Ishikawa (cell line): ENCODE results near the gene SPG11.

Experiments used
- CEBPB ChIP-seq: IDR thresholded peaks from 2 replicates; pipeline ENCODE4 v1.6.1; 2012
- CREB1 ChIP-seq: IDR thresholded peaks from 2 replicates; pipeline ENCODE4 v1.6.1; 2012; ENCODE audit warnings: low read depth
- EGR1 ChIP-seq: IDR thresholded peaks from 2 replicates; pipeline ENCODE4 v1.6.1; 2012
- EP300 ChIP-seq: IDR thresholded peaks from 2 replicates; pipeline ENCODE4 v1.6.1; 2012; ENCODE audit warnings: borderline replicate concordance
- FOXM1 ChIP-seq: IDR thresholded peaks from 2 replicates; pipeline ENCODE4 v1.6.1; 2012; ENCODE audit warnings: low read depth, borderline replicate concordance
- NFIC ChIP-seq: IDR thresholded peaks from 2 replicates; pipeline ENCODE4 v1.6.1; 2012
- RAD21 ChIP-seq: IDR thresholded peaks from 2 replicates; pipeline ENCODE4 v1.6.1; 2012; ENCODE audit warnings: low read depth
- TAF1 ChIP-seq: IDR thresholded peaks from 2 replicates; pipeline ENCODE4 v1.6.1; 2012; ENCODE audit warnings: low read depth, mild to moderate bottlenecking
- TCF12 ChIP-seq: IDR thresholded peaks from 2 replicates; pipeline ENCODE4 v1.6.1; 2012; ENCODE audit warnings: low read depth
- TEAD4 ChIP-seq: IDR thresholded peaks from 2 replicates; pipeline ENCODE4 v1.6.1; 2012
- YY1 ChIP-seq: IDR thresholded peaks from 2 replicates; pipeline ENCODE4 v1.6.1; 2012; ENCODE audit warnings: low read depth
- ZBTB7A ChIP-seq: IDR thresholded peaks from 2 replicates; pipeline ENCODE4 v1.6.1; 2012; ENCODE audit warnings: low read depth
- TF ChIP-seq, protein P1 (sequence below): IDR thresholded peaks from 2 replicates; pipeline ENCODE4 v1.6.1; 2012
- TF ChIP-seq, protein P2 (sequence below): IDR thresholded peaks from 2 replicates; pipeline ENCODE4 v1.6.1; 2012
- TF ChIP-seq, protein P3 (sequence below): IDR thresholded peaks from 2 replicates; pipeline ENCODE4 v1.6.1; 2012; ENCODE audit warnings: low read depth, mild to moderate bottlenecking

SPG11 gene

DNA sequence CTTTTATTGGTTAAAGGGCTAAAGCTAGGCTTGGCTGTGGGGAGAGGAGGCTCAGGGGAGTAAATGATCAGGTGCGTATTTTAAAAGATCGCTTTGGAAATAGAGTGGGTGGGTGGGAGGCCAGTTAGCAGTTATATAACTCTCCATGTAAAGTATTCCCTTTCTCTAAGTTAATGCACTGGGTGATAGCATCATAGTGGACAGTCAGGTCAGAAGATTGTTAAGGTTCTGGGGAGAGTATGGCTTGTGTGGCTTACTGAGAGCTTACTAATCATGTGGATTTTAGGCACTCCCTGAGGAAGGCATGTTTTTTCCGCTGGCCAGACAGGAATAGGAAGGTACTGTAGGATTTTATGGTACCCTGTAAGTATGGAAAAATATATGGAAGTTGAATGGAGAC lies 132.8 kb downstream of the SPG11 start:
- no peak for TF ChIP-seq TEAD4
- TF ChIP-seq, protein P1, sequence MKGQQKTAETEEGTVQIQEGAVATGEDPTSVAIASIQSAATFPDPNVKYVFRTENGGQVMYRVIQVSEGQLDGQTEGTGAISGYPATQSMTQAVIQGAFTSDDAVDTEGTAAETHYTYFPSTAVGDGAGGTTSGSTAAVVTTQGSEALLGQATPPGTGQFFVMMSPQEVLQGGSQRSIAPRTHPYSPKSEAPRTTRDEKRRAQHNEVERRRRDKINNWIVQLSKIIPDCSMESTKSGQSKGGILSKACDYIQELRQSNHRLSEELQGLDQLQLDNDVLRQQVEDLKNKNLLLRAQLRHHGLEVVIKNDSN, result no peak
- TF ChIP-seq EP300, result no peak
- TF ChIP-seq FOXM1, result no peak
- no peak for TF ChIP-seq YY1
- no peak for TF ChIP-seq CEBPB
- TF ChIP-seq, protein P2, sequence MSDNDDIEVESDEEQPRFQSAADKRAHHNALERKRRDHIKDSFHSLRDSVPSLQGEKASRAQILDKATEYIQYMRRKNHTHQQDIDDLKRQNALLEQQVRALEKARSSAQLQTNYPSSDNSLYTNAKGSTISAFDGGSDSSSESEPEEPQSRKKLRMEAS, result no peak
- no peak for TF ChIP-seq NFIC
- TF ChIP-seq EGR1, result no peak
- TF ChIP-seq CREB1, result no peak
- no peak for TF ChIP-seq TAF1
- TF ChIP-seq, protein P3, sequence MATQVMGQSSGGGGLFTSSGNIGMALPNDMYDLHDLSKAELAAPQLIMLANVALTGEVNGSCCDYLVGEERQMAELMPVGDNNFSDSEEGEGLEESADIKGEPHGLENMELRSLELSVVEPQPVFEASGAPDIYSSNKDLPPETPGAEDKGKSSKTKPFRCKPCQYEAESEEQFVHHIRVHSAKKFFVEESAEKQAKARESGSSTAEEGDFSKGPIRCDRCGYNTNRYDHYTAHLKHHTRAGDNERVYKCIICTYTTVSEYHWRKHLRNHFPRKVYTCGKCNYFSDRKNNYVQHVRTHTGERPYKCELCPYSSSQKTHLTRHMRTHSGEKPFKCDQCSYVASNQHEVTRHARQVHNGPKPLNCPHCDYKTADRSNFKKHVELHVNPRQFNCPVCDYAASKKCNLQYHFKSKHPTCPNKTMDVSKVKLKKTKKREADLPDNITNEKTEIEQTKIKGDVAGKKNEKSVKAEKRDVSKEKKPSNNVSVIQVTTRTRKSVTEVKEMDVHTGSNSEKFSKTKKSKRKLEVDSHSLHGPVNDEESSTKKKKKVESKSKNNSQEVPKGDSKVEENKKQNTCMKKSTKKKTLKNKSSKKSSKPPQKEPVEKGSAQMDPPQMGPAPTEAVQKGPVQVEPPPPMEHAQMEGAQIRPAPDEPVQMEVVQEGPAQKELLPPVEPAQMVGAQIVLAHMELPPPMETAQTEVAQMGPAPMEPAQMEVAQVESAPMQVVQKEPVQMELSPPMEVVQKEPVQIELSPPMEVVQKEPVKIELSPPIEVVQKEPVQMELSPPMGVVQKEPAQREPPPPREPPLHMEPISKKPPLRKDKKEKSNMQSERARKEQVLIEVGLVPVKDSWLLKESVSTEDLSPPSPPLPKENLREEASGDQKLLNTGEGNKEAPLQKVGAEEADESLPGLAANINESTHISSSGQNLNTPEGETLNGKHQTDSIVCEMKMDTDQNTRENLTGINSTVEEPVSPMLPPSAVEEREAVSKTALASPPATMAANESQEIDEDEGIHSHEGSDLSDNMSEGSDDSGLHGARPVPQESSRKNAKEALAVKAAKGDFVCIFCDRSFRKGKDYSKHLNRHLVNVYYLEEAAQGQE, result no peak
- TF ChIP-seq RAD21, result no peak
- TF ChIP-seq TCF12, result no peak
- TF ChIP-seq ZBTB7A, result no peak

DNA sequence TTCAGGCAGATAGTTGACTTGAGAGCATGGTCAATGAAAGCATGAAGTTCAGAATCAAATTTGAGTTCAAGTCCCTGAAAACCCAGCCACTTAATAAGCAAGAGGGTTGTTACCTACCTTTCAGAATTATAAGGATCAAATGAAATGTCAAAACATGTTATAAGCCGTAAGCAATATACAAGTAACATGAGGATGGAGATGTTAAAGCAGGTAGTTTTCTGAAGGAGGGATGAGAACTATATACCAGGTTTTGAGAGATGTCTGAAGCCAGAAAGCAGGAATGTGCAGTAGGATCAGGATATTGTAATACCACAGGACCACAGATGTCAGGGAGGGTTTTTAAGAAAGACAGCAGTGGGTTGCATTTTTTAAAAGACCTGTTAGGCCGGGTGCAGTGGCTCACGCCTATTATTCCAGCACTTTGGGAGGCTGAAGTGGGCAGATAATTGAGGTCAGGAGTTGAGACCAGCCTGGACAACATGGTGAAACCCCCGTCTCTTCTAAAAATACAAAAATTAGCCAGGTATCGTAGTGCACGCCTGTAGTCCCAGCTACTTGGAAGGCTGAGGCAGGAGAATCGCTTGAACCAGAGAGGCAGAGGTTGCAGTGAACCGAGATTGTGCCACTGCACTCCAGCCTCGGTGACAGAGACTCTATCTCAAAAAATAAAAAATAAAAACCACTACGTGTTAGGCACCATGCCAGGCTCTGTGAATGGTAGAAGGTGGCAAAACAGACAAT lies 133.4 kb downstream of the SPG11 start:
- TF ChIP-seq CEBPB (no peak), TEAD4 (no peak), NFIC (no peak), TCF12 (no peak), EP300 (no peak), CREB1 (no peak), ZBTB7A (no peak), FOXM1 (no peak)
- TF ChIP-seq, protein P2, result no peak
- TF ChIP-seq, protein P3, result no peak
- TF ChIP-seq, protein P1, result no peak

DNA sequence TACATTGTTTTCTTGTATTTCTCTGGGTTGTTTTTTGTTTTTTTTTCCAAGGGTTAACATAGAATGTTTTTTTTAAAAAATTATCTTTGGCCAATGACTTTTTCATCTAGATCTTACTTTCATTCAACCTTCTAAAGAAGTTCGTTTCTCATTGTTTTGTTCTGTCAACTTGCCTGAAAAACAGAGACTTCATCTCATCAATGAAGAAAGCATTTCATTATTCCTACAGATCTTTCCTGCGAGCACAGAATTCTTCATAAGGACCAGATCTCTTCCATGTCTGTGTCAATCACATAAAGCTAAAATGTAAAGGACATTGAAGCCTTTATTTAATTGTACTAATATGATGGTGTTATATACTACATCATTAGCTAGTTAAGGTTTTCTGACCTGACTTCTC lies 136.2 kb downstream of the SPG11 start:
- TF ChIP-seq, protein P1, result no peak
- no peak for TF ChIP-seq ZBTB7A
- no peak for TF ChIP-seq TEAD4
- no peak for TF ChIP-seq EGR1
- no peak for TF ChIP-seq CEBPB
- no peak for TF ChIP-seq YY1
- TF ChIP-seq TAF1, result no peak
- TF ChIP-seq, protein P2, result no peak
- TF ChIP-seq EP300, result no peak
- no peak for TF ChIP-seq FOXM1
- TF ChIP-seq TCF12, result no peak
- no peak for TF ChIP-seq CREB1
- TF ChIP-seq, protein P3, result no peak
- no peak for TF ChIP-seq NFIC
